HepG2 (cell line): ENCODE data around the gene EEIG1. TPM values are rescaled to one million over a fixed set of nuclear protein-coding genes. Genes with fewer than 3 reads are reported as not detected.

Experiments
- ATAC-seq: fragments of 200-7000 bp; cut with Tn5 transposase; 3 replicates; pipeline ENCODE4 v1.9.1; 2020; ENCODE audit warnings: mild to moderate bottlenecking, moderate library complexity
- BruUV-seq: library from RNA; stranded (reverse); fragments of 400-500 nt; replicated peaks from 2 replicates; lab custom pipeline; 2021; lab: Mats Ljungman, UMichigan
- CTCF ChIA-PET: fragments of 300-600 bp; formaldehyde crosslinking; extraction: SDS; loops from one replicate; lab custom pipeline; 2021; ENCODE audit warnings: low total read pairs, inconsistent platforms, low intra/inter-chr PET ratio; lab: Yijun Ruan, JAX
- POLR2A ChIA-PET: fragments of 350-600 bp; sonication (Branson Sonifier 250); formaldehyde crosslinking; loops from one replicate; lab custom pipeline; 2020; ENCODE audit warnings: antibody characterized with exemption, inconsistent platforms; lab: Yijun Ruan, JAX
- DNase-seq: peaks from one replicate; pipeline ENCODE4 v3.0.0-alpha.2; 2015; ENCODE audit warnings: low spot score
- FAIRE-seq: peaks from 3 replicates; lab custom pipeline; 2011; peaks lifted over from hg19 to GRCh38; lab: Jason Lieb, UNC
- H2AFZ ChIP-seq: one replicate; pipeline ENCODE4 v1.6.1; 2011; ENCODE audit warnings: low read length, inconsistent platforms
- H3K27ac ChIP-seq: fragments of 300-600 bp; 3 replicates; pipeline ENCODE4 v1.8.0; 2011; ENCODE audit warnings: mixed run types, mild to moderate bottlenecking, mixed read lengths, low read length, inconsistent platforms; ENCODE audit not compliant: insufficient read depth; ENCODE audit errors: extremely low read length
- H3K27me3 ChIP-seq, 2 experiments: fragments of 200-600 bp in 1 of 2; 2 replicates in 1 of 2; 3 replicates in 1 of 2; pipeline versions ENCODE4 v1.6.0 to v1.8.0; 2011; ENCODE audit warnings: low read length in 2 of 2, mild to moderate bottlenecking in 2 of 2, moderate library complexity in 2 of 2, inconsistent platforms in 1 of 2; ENCODE audit not compliant: insufficient read depth in 2 of 2, control insufficient read depth in 1 of 2
- H3K36me3 ChIP-seq, 2 experiments: fragments of 200-600 bp in 1 of 2; replicated peaks in 1 of 2; 2 replicates in 1 of 2; 3 replicates in 1 of 2; pipeline versions ENCODE4 v1.5.1 to v1.8.0; 2011; ENCODE audit warnings: low read length in 2 of 2, inconsistent platforms in 1 of 2; ENCODE audit not compliant: insufficient read depth in 2 of 2, control insufficient read depth in 1 of 2
- H3K4me1 ChIP-seq: 2 replicates; pipeline ENCODE4 v1.5.1; 2012; ENCODE audit warnings: low read length, inconsistent platforms; ENCODE audit not compliant: insufficient read depth
- H3K4me2 ChIP-seq: 2 replicates; pipeline ENCODE4 v1.6.0; 2011; ENCODE audit warnings: low read depth, low read length, inconsistent platforms
- H3K4me3 ChIP-seq, 3 experiments: fragments of 200-600 bp in 1 of 3; sonication (generic), shearing (Covaris generic) in 1 of 3; replicated peaks in 1 of 3; 2 replicates each; pipeline ENCODE4 v1.5.1; 2011 to 2016; ENCODE audit warnings: low read length in 3 of 3, inconsistent platforms in 2 of 3, low read depth in 2 of 3, mild to moderate bottlenecking in 2 of 3, control low read depth in 1 of 3, mixed read lengths in 1 of 3; ENCODE audit not compliant: insufficient read depth in 1 of 3
- H3K79me2 ChIP-seq: one replicate; pipeline ENCODE4 v1.6.1; 2011; ENCODE audit warnings: low read length, inconsistent platforms; ENCODE audit not compliant: insufficient read depth
- H3K9ac ChIP-seq: 2 replicates; pipeline ENCODE4 v1.6.0; 2011; ENCODE audit warnings: mild to moderate bottlenecking, low read depth, low read length, inconsistent platforms; ENCODE audit not compliant: insufficient read depth
- H3K9me3 ChIP-seq: 2 replicates; pipeline ENCODE4 v1.5.1; 2012; ENCODE audit warnings: mild to moderate bottlenecking, low read length
- H4K20me1 ChIP-seq: 2 replicates; pipeline ENCODE4 v1.6.0; 2011; ENCODE audit warnings: inconsistent platforms, mild to moderate bottlenecking, low read length, moderate library complexity; ENCODE audit not compliant: insufficient read depth
- ATAD3A ChIP-seq: sonication (generic); formaldehyde crosslinking; IDR thresholded peaks from 2 replicates; pipeline ENCODE4 v1.4.0; 2020; ENCODE audit warnings: missing genetic modification reagents
- ATRX ChIP-seq: sonication (generic); formaldehyde crosslinking; IDR thresholded peaks from 2 replicates; pipeline ENCODE4 v1.4.0; 2020; ENCODE audit warnings: missing genetic modification reagents, borderline replicate concordance
- CENPX ChIP-seq: sonication (generic); formaldehyde crosslinking; IDR thresholded peaks from 2 replicates; pipeline ENCODE4 v1.9.0; 2021; ENCODE audit warnings: mild to moderate bottlenecking, missing genetic modification reagents, moderate library complexity
- HDAC1 ChIP-seq: sonication (generic); formaldehyde crosslinking; IDR thresholded peaks from 2 replicates; pipeline ENCODE4 v1.5.1; 2020; ENCODE audit warnings: mild to moderate bottlenecking, missing genetic modification reagents
- KDM4B ChIP-seq: sonication (generic); formaldehyde crosslinking; IDR thresholded peaks from 2 replicates; pipeline ENCODE4 v1.4.0; 2020; ENCODE audit warnings: missing genetic modification reagents
- MED1 ChIP-seq: sonication (generic); formaldehyde crosslinking; IDR thresholded peaks from 2 replicates; pipeline ENCODE4 v1.4.0; 2020; ENCODE audit warnings: missing genetic modification reagents
- NR2F6 ChIP-seq, 2 experiments: IDR thresholded peaks; 2 replicates each; pipeline ENCODE4 v1.6.1; 2016; ENCODE audit warnings: antibody characterized with exemption in 1 of 2, mild to moderate bottlenecking in 1 of 2
- POLR2G ChIP-seq: fragments of 200-400 bp; formaldehyde crosslinking; IDR thresholded peaks from 2 replicates; pipeline ENCODE4 v1.6.1; 2018; ENCODE audit warnings: mild to moderate bottlenecking, low read depth, low read length, moderate library complexity
- RARG ChIP-seq: sonication (generic); formaldehyde crosslinking; IDR thresholded peaks from 2 replicates; pipeline ENCODE4 v1.4.0; 2020; ENCODE audit warnings: low read depth, mild to moderate bottlenecking, missing genetic modification reagents
- RFXANK ChIP-seq: IDR thresholded peaks from 2 replicates; pipeline ENCODE4 v1.6.1; 2016
- RNF2 ChIP-seq: fragments of 450-650 bp; conservative IDR thresholded peaks from 2 replicates; pipeline ENCODE4 v1.6.1; 2016; ENCODE audit warnings: low read depth
- RXRB ChIP-seq: IDR thresholded peaks from 2 replicates; pipeline ENCODE4 v1.6.1; 2016; ENCODE audit warnings: borderline replicate concordance, missing genetic modification reagents, missing compliant biosample characterization
- SAP130 ChIP-seq: IDR thresholded peaks from 2 replicates; pipeline ENCODE4 v1.6.1; 2016; ENCODE audit warnings: low read depth
- SOX13 ChIP-seq, 3 experiments: fragments of 450-650 bp in 1 of 3; sonication (generic) in 1 of 3; formaldehyde crosslinking in 1 of 3; IDR thresholded peaks in 2 of 3; conservative IDR thresholded peaks in 1 of 3; 2 replicates each; pipeline versions ENCODE4 v1.5.0 to v1.6.1; 2016 to 2020; ENCODE audit warnings: antibody characterized with exemption in 1 of 3, mild to moderate bottlenecking in 1 of 3, missing compliant biosample characterization in 1 of 3, missing genetic modification reagents in 1 of 3, moderate library complexity in 1 of 3
- SRSF1 ChIP-seq: fragments of 200-400 bp; formaldehyde crosslinking; optimal IDR thresholded peaks from 2 replicates; pipeline ENCODE3; 2017; ENCODE audit warnings: mild to moderate bottlenecking, low read depth, low read length, moderate library complexity
- TCF7L2 ChIP-seq: IDR thresholded peaks from 2 replicates; pipeline ENCODE4 v1.6.1; 2011; ENCODE audit warnings: mild to moderate bottlenecking, low read depth, low read length, moderate library complexity
- TRIM24 ChIP-seq: sonication (generic); formaldehyde crosslinking; IDR thresholded peaks from 2 replicates; pipeline ENCODE4 v1.8.0; 2022; ENCODE audit warnings: mild to moderate bottlenecking, missing genetic modification reagents
- XRCC5 ChIP-seq: fragments of 200-400 bp; formaldehyde crosslinking; optimal IDR thresholded peaks from 2 replicates; pipeline ENCODE3; 2017; ENCODE audit warnings: mild to moderate bottlenecking, low read length
- ZBTB7B ChIP-seq: sonication (generic); formaldehyde crosslinking; IDR thresholded peaks from 2 replicates; pipeline ENCODE4 v1.4.0; 2020; ENCODE audit warnings: missing genetic modification reagents
- ZFP1 ChIP-seq: IDR thresholded peaks from 2 replicates; pipeline ENCODE4 v1.6.1; 2016
- ZNF501 ChIP-seq: sonication (generic); formaldehyde crosslinking; IDR thresholded peaks from 2 replicates; pipeline ENCODE4 v1.5.1; 2020; ENCODE audit warnings: mild to moderate bottlenecking, moderate library complexity, missing genetic modification reagents
- ZNF557 ChIP-seq: sonication (generic); formaldehyde crosslinking; IDR thresholded peaks from 2 replicates; pipeline ENCODE4 v1.4.0; 2020; ENCODE audit warnings: missing genetic modification reagents
- ZNF563 ChIP-seq: sonication (generic); formaldehyde crosslinking; IDR thresholded peaks from 2 replicates; pipeline ENCODE4 v1.8.0; 2022; ENCODE audit warnings: mild to moderate bottlenecking, moderate library complexity, missing genetic modification reagents
- WGBS: methylation state at CpG from one replicate; pipeline ENCODE4 v1.1.6; 2017; ENCODE audit warnings: low lambda C conversion rate; 5-methylcytosine and 5-hydroxymethylcytosine counted together
- in situ Hi-C: cut with HindIII; loops from 2 replicates; pipeline ENCODE4 v1.10.0; 2017; ENCODE audit warnings: low pct_unique_long_range_greater_than_20kb; ENCODE audit not compliant: extremely low pct_ligation_motif_present
- intact Hi-C: fragments of 100-400 bp; cut with micrococcal nuclease; formaldehyde crosslinking; loops from one replicate; pipeline ENCODE4 v1.10.0; 2022; ENCODE audit not compliant: unreplicated experiment
- polyA plus RNA-seq, 8 experiments: library from polyadenylated mRNA; depleted of rRNA in 3 of 8; stranded (reverse) in 7 of 8; unstranded in 1 of 8; fragments of >200 nt; fragmentation: Illumina TruSeq in 4 of 8; extraction: Trizol in 4 of 8; gene quantifications; 2 replicates each; pipeline versions ENCODE4 v1.2.1 to v1.2.3, GENCODE V29; 2011 to 2016; ENCODE audit warnings: low read depth in 4 of 8, missing spikeins in 1 of 8, mixed read lengths in 1 of 8; ENCODE audit not compliant: insufficient read depth in 1 of 8
- total RNA-seq, 5 experiments: library from RNA; depleted of rRNA; stranded (reverse); fragments of >200 nt; fragmentation: Illumina TruSeq; extraction: Trizol; gene quantifications; 2 replicates each; pipeline ENCODE4 v1.2.3, GENCODE V29; 2016; ENCODE audit warnings: low read depth in 1 of 5
- TF ChIP-seq, protein P1 (sequence below): fragments of 450-650 bp; IDR thresholded peaks from 2 replicates; pipeline ENCODE4 v1.6.1; 2017; ENCODE audit warnings: mild to moderate bottlenecking
- TF ChIP-seq, protein P2 (sequence below): sonication (generic); formaldehyde crosslinking; IDR thresholded peaks from 2 replicates; pipeline ENCODE4 v1.4.0; 2020; ENCODE audit warnings: mild to moderate bottlenecking, missing genetic modification reagents

EEIG1 gene
- total and polyA plus RNA-seq, 2 of the 13 experiments (the other 11 are each of a cell fraction or from before 2014, with no cell fraction given), result 16.6 to 25.2 TPM

DNA sequence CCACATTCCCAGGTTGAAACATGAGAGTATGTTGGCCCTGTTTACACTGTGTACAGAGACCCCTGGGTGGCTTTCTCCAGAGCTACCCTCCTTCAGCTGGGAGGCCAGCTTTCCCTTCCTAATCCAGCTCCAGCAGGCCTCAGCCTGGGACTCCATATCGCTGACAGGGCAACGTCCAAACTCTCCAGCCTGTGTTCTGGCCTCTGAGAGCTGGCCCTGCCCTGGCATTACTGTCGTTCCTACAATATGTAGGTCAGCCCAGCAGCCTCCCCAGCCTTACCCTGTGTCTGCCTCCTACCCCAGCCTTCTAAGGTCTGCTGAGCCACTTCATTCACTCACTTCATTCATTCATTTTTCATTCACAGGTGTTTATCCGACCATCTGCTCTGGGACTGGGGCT lies 8.3 kb upstream of the EEIG1 start (continued):
- TF ChIP-seq ZNF563 (no peak), SAP130 (0 out of 2 replicates have a peak, but pooled peaks have one; percentile 23), ZNF557 (CRISPR knock-in tag) (no peak), KDM4B (CRISPR knock-in tag) (no peak), RARG (no peak), ATAD3A (CRISPR knock-in tag) (no peak), POLR2G (no peak), ZBTB7B (CRISPR knock-in tag) (peak; percentile 61; the same call in 1 of the 2 replicates)

DNA sequence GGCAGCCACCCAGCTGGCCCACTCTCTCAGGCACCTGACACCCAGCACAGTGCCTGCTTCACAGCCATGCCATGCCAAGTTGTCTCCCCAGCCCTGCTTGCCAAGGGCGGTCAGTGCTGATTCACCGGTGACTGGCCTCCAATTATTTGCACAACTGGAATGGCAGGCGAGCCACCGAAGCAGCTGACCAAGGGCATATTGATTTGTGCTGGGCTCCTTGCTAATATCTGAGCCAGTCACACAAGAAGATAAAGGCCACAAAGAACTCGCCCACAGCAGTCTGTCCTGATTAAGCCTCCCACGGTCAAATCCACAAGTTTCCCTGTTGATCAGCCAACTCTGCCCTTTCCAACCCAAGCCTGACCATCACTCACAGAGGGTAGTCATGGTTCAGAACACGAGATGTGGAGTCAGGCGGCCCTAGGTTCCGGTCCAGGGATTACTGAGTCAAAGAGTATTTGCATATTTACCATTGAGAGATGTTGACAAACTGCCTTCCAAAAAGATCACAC lies 6.4 kb upstream of the EEIG1 start:
- peaks cover 88% of the 10 kb centered on the region for H3K4me1 ChIP-seq
- peak; percentile 47 for DNase-seq
- H3K79me2 ChIP-seq, result no peaks in the 10 kb centered on the region
- BruUV-seq, result no TSS peak
- in situ Hi-C loops (no loop called here), intact Hi-C loops (no loop called here)
- no peaks in the 10 kb centered on the region for H3K27me3 ChIP-seq
- 4% methylated on average over 9 of the region's 9 CpGs for WGBS
- H3K27ac ChIP-seq, result peak overlapping the region; percentile 40
- FAIRE-seq, result no peak
- H3K36me3 ChIP-seq, result no peaks in the 10 kb centered on the region
- H3K4me3 ChIP-seq, result peak overlapping the region in 2 of 3 experiments; percentile 36 to 38; a peak in 3 of 6 replicates
- no peaks in the 10 kb centered on the region for H3K9me3 ChIP-seq
- no peaks in the 10 kb centered on the region for H4K20me1 ChIP-seq
- H2AFZ ChIP-seq, result peak overlapping the region; percentile 64
- H3K4me2 ChIP-seq, result peak overlapping the region; percentile 79
- peak; percentile 54 for ATAC-seq
- peak overlapping the region; percentile 49; the same call in 1 of the 2 replicates for H3K9ac ChIP-seq
- CTCF ChIA-PET, result no interaction called here
- POLR2A ChIA-PET, result interaction anchor here (1.3 kb wide), 1 partner anchor 35 kb away, joined by 5 read pairs; no protein-coding TSS in a partner anchor
- no peak for TF ChIP-seq CENPX
- peak; percentile 37; the same call in 1 of the 2 replicates for TF ChIP-seq MED1 (CRISPR knock-in tag)
- TF ChIP-seq, protein P1, sequence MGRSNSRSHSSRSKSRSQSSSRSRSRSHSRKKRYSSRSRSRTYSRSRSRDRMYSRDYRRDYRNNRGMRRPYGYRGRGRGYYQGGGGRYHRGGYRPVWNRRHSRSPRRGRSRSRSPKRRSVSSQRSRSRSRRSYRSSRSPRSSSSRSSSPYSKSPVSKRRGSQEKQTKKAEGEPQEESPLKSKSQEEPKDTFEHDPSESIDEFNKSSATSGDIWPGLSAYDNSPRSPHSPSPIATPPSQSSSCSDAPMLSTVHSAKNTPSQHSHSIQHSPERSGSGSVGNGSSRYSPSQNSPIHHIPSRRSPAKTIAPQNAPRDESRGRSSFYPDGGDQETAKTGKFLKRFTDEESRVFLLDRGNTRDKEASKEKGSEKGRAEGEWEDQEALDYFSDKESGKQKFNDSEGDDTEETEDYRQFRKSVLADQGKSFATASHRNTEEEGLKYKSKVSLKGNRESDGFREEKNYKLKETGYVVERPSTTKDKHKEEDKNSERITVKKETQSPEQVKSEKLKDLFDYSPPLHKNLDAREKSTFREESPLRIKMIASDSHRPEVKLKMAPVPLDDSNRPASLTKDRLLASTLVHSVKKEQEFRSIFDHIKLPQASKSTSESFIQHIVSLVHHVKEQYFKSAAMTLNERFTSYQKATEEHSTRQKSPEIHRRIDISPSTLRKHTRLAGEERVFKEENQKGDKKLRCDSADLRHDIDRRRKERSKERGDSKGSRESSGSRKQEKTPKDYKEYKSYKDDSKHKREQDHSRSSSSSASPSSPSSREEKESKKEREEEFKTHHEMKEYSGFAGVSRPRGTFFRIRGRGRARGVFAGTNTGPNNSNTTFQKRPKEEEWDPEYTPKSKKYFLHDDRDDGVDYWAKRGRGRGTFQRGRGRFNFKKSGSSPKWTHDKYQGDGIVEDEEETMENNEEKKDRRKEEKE, result no peak
- no peak for TF ChIP-seq RFXANK (CRISPR knock-in tag)
- TF ChIP-seq TCF7L2, result no peak
- TF ChIP-seq, protein P2, sequence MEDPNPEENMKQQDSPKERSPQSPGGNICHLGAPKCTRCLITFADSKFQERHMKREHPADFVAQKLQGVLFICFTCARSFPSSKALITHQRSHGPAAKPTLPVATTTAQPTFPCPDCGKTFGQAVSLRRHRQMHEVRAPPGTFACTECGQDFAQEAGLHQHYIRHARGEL (CRISPR knock-in tag), result no peak
- TF ChIP-seq ZFP1 (CRISPR knock-in tag), result no peak
- TF ChIP-seq XRCC5, result no peak
- TF ChIP-seq RXRB (CRISPR knock-in tag), result peak; percentile 68; the same call in 1 of the 2 replicates
- peak; percentile 35; the same call in 1 of the 2 replicates for TF ChIP-seq ZNF501 (CRISPR knock-in tag)
- no peak for TF ChIP-seq SOX13 (IDR thresholded peaks at IDR 0.05)
- no peak for TF ChIP-seq SOX13 (CRISPR knock-in tag; conservative IDR thresholded peaks at IDR 0.05 in 1 of 2, IDR thresholded peaks at IDR 0.05 in 1 of 2)
- TF ChIP-seq HDAC1 (CRISPR knock-in tag), result peak; percentile 58; the same call in 1 of the 2 replicates
- TF ChIP-seq ATRX (CRISPR knock-in tag), result no peak
- no peak for TF ChIP-seq NR2F6 (IDR thresholded peaks at IDR 0.05)
- TF ChIP-seq NR2F6 (CRISPR knock-in tag; IDR thresholded peaks at IDR 0.05), result no peak
- no peak for TF ChIP-seq SRSF1
- TF ChIP-seq RNF2, result no peak
- no peak for TF ChIP-seq TRIM24 (CRISPR knock-in tag)
